Neural cell (in vitro differentiated cells): ENCODE results near the gene SLC16A13.

Source experiments
- EP300 ChIP-seq: fragments of 450-650 bp; conservative IDR thresholded peaks from 2 replicates; pipeline ENCODE4 v1.6.1; 2014; ENCODE audit warnings: antibody characterized with exemption, mild to moderate bottlenecking, moderate library complexity; ENCODE audit not compliant: poor library complexity, severe bottlenecking
- EZH2 ChIP-seq: fragments of 200-600, 300-800 bp; shearing (Covaris generic), sonication (generic); IDR thresholded peaks from 2 replicates; pipeline ENCODE4 v1.6.1; 2014; ENCODE audit warnings: antibody characterized with exemption, low read length, borderline replicate concordance, mild to moderate bottlenecking; ENCODE audit not compliant: insufficient read depth, poor library complexity, severe bottlenecking
- MXI1 ChIP-seq: fragments of 450-650 bp; conservative IDR thresholded peaks from 2 replicates; pipeline ENCODE4 v1.6.1; 2014; ENCODE audit warnings: antibody characterized with exemption, mild to moderate bottlenecking; ENCODE audit not compliant: poor library complexity, severe bottlenecking
- POLR2AphosphoS5 ChIP-seq: IDR thresholded peaks from 2 replicates; pipeline ENCODE4 v1.6.1; 2012
- RAD21 ChIP-seq: fragments of 450-650 bp; conservative IDR thresholded peaks from 2 replicates; pipeline ENCODE4 v1.6.1; 2014; ENCODE audit warnings: antibody characterized with exemption, mild to moderate bottlenecking, moderate library complexity
- SMC3 ChIP-seq: fragments of 450-650 bp; conservative IDR thresholded peaks from 2 replicates; pipeline ENCODE4 v1.6.1; 2014; ENCODE audit warnings: antibody characterized with exemption, mild to moderate bottlenecking, moderate library complexity; ENCODE audit not compliant: poor library complexity
- TAF1 ChIP-seq: IDR thresholded peaks from 2 replicates; pipeline ENCODE4 v1.6.1; 2012; ENCODE audit warnings: low read depth
- TF ChIP-seq, protein P1 (sequence below): fragments of 450-650 bp; IDR thresholded peaks from 2 replicates; pipeline ENCODE4 v1.5.1; 2014; ENCODE audit warnings: antibody characterized with exemption, mild to moderate bottlenecking, moderate library complexity; ENCODE audit not compliant: poor library complexity, severe bottlenecking
- TF ChIP-seq, protein P2 (sequence below): IDR thresholded peaks from 2 replicates; pipeline ENCODE4 v1.6.1; 2012; ENCODE audit warnings: borderline replicate concordance

DNA sequence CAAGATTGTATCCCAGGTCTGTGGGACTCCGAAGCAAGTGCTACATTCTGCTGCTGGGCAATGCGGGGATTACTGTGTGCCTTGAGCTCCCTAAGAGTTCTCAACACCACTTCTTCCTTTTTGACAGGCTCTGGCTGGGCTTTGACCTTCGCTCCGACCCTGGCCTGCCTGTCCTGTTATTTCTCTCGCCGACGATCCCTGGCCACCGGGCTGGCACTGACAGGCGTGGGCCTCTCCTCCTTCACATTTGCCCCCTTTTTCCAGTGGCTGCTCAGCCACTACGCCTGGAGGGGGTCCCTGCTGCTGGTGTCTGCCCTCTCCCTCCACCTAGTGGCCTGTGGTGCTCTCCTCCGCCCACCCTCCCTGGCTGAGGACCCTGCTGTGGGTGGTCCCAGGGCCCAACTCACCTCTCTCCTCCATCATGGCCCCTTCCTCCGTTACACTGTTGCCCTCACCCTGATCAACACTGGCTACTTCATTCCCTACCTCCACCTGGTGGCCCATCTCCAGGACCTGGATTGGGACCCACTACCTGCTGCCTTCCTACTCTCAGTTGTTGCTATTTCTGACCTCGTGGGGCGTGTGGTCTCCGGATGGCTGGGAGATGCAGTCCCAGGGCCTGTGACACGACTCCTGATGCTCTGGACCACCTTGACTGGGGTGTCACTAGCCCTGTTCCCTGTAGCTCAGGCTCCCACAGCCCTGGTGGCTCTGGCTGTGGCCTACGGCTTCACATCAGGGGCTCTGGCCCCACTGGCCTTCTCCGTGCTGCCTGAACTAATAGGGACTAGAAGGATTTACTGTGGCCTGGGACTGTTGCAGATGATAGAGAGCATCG, 2.4 kb downstream of the SLC16A13 start:
- TF ChIP-seq, protein P1, sequence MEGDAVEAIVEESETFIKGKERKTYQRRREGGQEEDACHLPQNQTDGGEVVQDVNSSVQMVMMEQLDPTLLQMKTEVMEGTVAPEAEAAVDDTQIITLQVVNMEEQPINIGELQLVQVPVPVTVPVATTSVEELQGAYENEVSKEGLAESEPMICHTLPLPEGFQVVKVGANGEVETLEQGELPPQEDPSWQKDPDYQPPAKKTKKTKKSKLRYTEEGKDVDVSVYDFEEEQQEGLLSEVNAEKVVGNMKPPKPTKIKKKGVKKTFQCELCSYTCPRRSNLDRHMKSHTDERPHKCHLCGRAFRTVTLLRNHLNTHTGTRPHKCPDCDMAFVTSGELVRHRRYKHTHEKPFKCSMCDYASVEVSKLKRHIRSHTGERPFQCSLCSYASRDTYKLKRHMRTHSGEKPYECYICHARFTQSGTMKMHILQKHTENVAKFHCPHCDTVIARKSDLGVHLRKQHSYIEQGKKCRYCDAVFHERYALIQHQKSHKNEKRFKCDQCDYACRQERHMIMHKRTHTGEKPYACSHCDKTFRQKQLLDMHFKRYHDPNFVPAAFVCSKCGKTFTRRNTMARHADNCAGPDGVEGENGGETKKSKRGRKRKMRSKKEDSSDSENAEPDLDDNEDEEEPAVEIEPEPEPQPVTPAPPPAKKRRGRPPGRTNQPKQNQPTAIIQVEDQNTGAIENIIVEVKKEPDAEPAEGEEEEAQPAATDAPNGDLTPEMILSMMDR = no peak
- TF ChIP-seq POLR2AphosphoS5 = no peak
- no peak for TF ChIP-seq RAD21
- no peak for TF ChIP-seq TAF1
- TF ChIP-seq MXI1 = no peak
- TF ChIP-seq, protein P2, sequence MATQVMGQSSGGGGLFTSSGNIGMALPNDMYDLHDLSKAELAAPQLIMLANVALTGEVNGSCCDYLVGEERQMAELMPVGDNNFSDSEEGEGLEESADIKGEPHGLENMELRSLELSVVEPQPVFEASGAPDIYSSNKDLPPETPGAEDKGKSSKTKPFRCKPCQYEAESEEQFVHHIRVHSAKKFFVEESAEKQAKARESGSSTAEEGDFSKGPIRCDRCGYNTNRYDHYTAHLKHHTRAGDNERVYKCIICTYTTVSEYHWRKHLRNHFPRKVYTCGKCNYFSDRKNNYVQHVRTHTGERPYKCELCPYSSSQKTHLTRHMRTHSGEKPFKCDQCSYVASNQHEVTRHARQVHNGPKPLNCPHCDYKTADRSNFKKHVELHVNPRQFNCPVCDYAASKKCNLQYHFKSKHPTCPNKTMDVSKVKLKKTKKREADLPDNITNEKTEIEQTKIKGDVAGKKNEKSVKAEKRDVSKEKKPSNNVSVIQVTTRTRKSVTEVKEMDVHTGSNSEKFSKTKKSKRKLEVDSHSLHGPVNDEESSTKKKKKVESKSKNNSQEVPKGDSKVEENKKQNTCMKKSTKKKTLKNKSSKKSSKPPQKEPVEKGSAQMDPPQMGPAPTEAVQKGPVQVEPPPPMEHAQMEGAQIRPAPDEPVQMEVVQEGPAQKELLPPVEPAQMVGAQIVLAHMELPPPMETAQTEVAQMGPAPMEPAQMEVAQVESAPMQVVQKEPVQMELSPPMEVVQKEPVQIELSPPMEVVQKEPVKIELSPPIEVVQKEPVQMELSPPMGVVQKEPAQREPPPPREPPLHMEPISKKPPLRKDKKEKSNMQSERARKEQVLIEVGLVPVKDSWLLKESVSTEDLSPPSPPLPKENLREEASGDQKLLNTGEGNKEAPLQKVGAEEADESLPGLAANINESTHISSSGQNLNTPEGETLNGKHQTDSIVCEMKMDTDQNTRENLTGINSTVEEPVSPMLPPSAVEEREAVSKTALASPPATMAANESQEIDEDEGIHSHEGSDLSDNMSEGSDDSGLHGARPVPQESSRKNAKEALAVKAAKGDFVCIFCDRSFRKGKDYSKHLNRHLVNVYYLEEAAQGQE = no peak
- TF ChIP-seq EP300 = no peak
- no peak for TF ChIP-seq EZH2
- TF ChIP-seq SMC3 = no peak
